ENCODE data around the gene FNBP1L.

- no peak for TF ChIP-seq SIN3A (IDR thresholded peaks at IDR 0.05; ENCODE audit: borderline replicate concordance, insufficient read depth, low read length)
- TF ChIP-seq POLR2AphosphoS5 (IDR thresholded peaks at IDR 0.05; ENCODE audit: low read depth, low read length): no peak
- TF ChIP-seq TAF1 (IDR thresholded peaks at IDR 0.05; ENCODE audit: borderline replicate concordance, insufficient read depth, low read length): no peak
- TF ChIP-seq, protein P1, sequence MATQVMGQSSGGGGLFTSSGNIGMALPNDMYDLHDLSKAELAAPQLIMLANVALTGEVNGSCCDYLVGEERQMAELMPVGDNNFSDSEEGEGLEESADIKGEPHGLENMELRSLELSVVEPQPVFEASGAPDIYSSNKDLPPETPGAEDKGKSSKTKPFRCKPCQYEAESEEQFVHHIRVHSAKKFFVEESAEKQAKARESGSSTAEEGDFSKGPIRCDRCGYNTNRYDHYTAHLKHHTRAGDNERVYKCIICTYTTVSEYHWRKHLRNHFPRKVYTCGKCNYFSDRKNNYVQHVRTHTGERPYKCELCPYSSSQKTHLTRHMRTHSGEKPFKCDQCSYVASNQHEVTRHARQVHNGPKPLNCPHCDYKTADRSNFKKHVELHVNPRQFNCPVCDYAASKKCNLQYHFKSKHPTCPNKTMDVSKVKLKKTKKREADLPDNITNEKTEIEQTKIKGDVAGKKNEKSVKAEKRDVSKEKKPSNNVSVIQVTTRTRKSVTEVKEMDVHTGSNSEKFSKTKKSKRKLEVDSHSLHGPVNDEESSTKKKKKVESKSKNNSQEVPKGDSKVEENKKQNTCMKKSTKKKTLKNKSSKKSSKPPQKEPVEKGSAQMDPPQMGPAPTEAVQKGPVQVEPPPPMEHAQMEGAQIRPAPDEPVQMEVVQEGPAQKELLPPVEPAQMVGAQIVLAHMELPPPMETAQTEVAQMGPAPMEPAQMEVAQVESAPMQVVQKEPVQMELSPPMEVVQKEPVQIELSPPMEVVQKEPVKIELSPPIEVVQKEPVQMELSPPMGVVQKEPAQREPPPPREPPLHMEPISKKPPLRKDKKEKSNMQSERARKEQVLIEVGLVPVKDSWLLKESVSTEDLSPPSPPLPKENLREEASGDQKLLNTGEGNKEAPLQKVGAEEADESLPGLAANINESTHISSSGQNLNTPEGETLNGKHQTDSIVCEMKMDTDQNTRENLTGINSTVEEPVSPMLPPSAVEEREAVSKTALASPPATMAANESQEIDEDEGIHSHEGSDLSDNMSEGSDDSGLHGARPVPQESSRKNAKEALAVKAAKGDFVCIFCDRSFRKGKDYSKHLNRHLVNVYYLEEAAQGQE (IDR thresholded peaks at IDR 0.05; ENCODE audit: insufficient read depth in 1 of 2, low read depth in 2 of 2, low read length in 2 of 2): no peak
These were observed 71.4 kb downstream of the FNBP1L start for GRCh38 chr1:93519199-93519829.
